ENCODE data around the gene NETO1.

DNA sequence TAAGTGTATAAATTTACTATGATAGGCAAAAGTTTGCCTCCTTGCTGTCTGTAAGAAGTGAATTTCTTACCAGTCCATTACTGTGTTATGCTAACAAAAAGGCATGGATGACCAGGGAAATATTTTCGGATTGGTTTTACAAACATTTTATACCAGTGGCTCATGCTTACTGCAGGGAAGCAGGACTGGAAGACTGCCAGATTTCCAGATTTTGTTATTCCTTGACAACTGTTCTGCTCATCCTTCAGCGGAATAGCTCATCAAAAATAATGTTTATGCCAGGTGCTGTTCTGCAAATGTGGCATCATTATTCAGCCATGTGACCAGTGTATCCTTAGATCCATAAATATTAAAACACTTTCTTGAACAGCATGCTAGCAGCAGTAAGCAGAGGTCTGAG, 40.4 kb upstream of the NETO1 start:
- TF ChIP-seq, protein P1, sequence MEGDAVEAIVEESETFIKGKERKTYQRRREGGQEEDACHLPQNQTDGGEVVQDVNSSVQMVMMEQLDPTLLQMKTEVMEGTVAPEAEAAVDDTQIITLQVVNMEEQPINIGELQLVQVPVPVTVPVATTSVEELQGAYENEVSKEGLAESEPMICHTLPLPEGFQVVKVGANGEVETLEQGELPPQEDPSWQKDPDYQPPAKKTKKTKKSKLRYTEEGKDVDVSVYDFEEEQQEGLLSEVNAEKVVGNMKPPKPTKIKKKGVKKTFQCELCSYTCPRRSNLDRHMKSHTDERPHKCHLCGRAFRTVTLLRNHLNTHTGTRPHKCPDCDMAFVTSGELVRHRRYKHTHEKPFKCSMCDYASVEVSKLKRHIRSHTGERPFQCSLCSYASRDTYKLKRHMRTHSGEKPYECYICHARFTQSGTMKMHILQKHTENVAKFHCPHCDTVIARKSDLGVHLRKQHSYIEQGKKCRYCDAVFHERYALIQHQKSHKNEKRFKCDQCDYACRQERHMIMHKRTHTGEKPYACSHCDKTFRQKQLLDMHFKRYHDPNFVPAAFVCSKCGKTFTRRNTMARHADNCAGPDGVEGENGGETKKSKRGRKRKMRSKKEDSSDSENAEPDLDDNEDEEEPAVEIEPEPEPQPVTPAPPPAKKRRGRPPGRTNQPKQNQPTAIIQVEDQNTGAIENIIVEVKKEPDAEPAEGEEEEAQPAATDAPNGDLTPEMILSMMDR (IDR thresholded peaks at IDR 0.05): no peak
- TF ChIP-seq POLR2A (IDR thresholded peaks at IDR 0.05) (no peak), POLR2AphosphoS5 (IDR thresholded peaks at IDR 0.05) (no peak)

Data from breast epithelium (tissue), 3 donors.